Thoracic aorta (tissue), 2 donors: ENCODE results near the gene MED17. TPM values are rescaled to one million over a fixed set of nuclear protein-coding genes. Genes with fewer than 3 reads are reported as not detected.

Experiments used
- ATAC-seq: fragments of 150-250 bp; one replicate; pipeline ENCODE4 v1.8.0; 2017; ENCODE audit warnings: low read depth; ENCODE audit not compliant: insufficient number of reproducible peaks, low FRiP score
- DNase-seq: peaks from one replicate; pipeline ENCODE4 v3.0.0-alpha.2; 2020; ENCODE audit warnings: low spot score
- H3K27ac ChIP-seq, 2 donors: fragments of 200-600 bp; sonication (generic); 1 replicate in 1 of 2; 2 replicates in 1 of 2; pipeline ENCODE4 v1.5.1; 2016; ENCODE audit warnings: mild to moderate bottlenecking in 2 of 2, moderate library complexity in 2 of 2
- H3K27me3 ChIP-seq: fragments of 200-600 bp; sonication (generic); replicated peaks from 2 replicates; pipeline ENCODE4 v1.6.0; 2016; ENCODE audit warnings: mild to moderate bottlenecking; ENCODE audit not compliant: insufficient read depth
- H3K36me3 ChIP-seq: fragments of 200-600 bp; sonication (generic); one replicate; pipeline ENCODE4 v1.5.1; 2016
- H3K4me1 ChIP-seq, 2 donors: fragments of 200-600 bp; sonication (generic); 1 replicate in 1 of 2; 2 replicates in 1 of 2; pipeline versions ENCODE4 v1.5.1 to v1.6.0; 2016; ENCODE audit warnings: low read depth in 2 of 2, mild to moderate bottlenecking in 1 of 2; ENCODE audit not compliant: control insufficient read depth in 1 of 2
- H3K4me3 ChIP-seq: fragments of 200-600 bp; sonication (generic); 2 replicates; pipeline ENCODE4 v1.5.1; 2016; ENCODE audit warnings: mild to moderate bottlenecking
- H3K9me3 ChIP-seq: fragments of 200-600 bp; sonication (generic); 2 replicates; pipeline ENCODE4 v1.5.1; 2016
- CTCF ChIP-seq: fragments of 200-600 bp; sonication (generic); IDR thresholded peaks from one replicate; pipeline ENCODE4 v1.5.1; 2019; ENCODE audit warnings: antibody characterized with exemption
- total RNA-seq, 2 donors: library from RNA; depleted of rRNA; stranded (reverse); fragments of >200 nt; gene quantifications; one replicate each; pipeline versions ENCODE4 v1.1.0 to v1.2.3, GENCODE V29; 2016

Gene MED17
- total RNA-seq, 2 donors from 2014 or later: 12.3 to 32.7 TPM

GRCh38 chr11:93804879-93805278 is 20.8 kb downstream of the MED17 start:
- DNase-seq: no peak
- TF ChIP-seq CTCF: no peak
- Histone ChIP-seq H3K4me3 (no peak overlapping the region), H3K27ac (no peak overlapping the region), H3K27me3 (no peaks in the 10 kb centered on the region), H3K36me3 (peaks cover 30% of the 10 kb centered on the region), H3K4me1 (no peaks in the 10 kb centered on the region), H3K9me3 (no peaks in the 10 kb centered on the region)
- ATAC-seq: no peak

GRCh38 chr11:93807980-93808379 is 23.9 kb downstream of the MED17 start:
- no peak overlapping the region for H3K27ac ChIP-seq
- ATAC-seq (no peak), DNase-seq (no peak)
- no peaks in the 10 kb centered on the region for H3K27me3 ChIP-seq
- no peaks in the 10 kb centered on the region for H3K9me3 ChIP-seq
- no peaks in the 10 kb centered on the region for H3K4me1 ChIP-seq
- no peak for TF ChIP-seq CTCF
- H3K4me3 ChIP-seq: no peak overlapping the region
- H3K36me3 ChIP-seq: peaks cover 31% of the 10 kb centered on the region

GRCh38 chr11:93813974-93814373 is 29.9 kb downstream of the MED17 start:
- DNase-seq: no peak
- Histone ChIP-seq H3K4me1 (no peaks in the 10 kb centered on the region), H3K27ac (no peak overlapping the region), H3K9me3 (no peaks in the 10 kb centered on the region), H3K27me3 (no peaks in the 10 kb centered on the region), H3K36me3 (peaks cover 32% of the 10 kb centered on the region), H3K4me3 (no peak overlapping the region)
- ATAC-seq: no peak
- TF ChIP-seq CTCF: no peak

- H3K27ac ChIP-seq: no peak overlapping the region
- H3K4me3 ChIP-seq: no peak overlapping the region
- H3K27me3 ChIP-seq: no peaks in the 10 kb centered on the region
- DNase-seq: no peak
- TF ChIP-seq CTCF: no peak
- H3K4me1 ChIP-seq: no peaks in the 10 kb centered on the region
- no peak for ATAC-seq
- peaks cover 28% of the 10 kb centered on the region for H3K36me3 ChIP-seq
- no peaks in the 10 kb centered on the region for H3K9me3 ChIP-seq
Measured at GRCh38 chr11:93814966-93815633, 31.0 kb downstream of the MED17 start.

GRCh38 chr11:93817426-93818348 is 33.6 kb downstream of the MED17 start:
- Histone ChIP-seq H3K4me3 (no peak overlapping the region), H3K27ac (no peak overlapping the region), H3K27me3 (no peaks in the 10 kb centered on the region), H3K9me3 (no peaks in the 10 kb centered on the region), H3K36me3 (peaks cover 18% of the 10 kb centered on the region), H3K4me1 (no peaks in the 10 kb centered on the region)
- no peak for DNase-seq
- no peak for ATAC-seq
- no peak for TF ChIP-seq CTCF
